GM23338 (cell line): Measurements from ENCODE around the gene ZGPAT. TPM values are rescaled to one million over a fixed set of nuclear protein-coding genes. Genes with fewer than 3 reads are reported as not detected.

Experiments used
- ATAC-seq: fragments of 200-7000 bp; cut with Tn5 transposase; 3 replicates; pipeline ENCODE4 v1.9.1; 2020
- DNase-seq: peaks from one replicate; pipeline ENCODE4 v3.0.0-alpha.2; 2015; ENCODE audit warnings: low spot score
- H2AFZ ChIP-seq: fragments of 200-600 bp; sonication (generic); 2 replicates; pipeline ENCODE4 v1.8.0; 2016; ENCODE audit warnings: antibody characterized with exemption, mild to moderate bottlenecking, moderate library complexity
- H3F3A ChIP-seq: fragments of 200-600 bp; sonication (generic); replicated peaks from 2 replicates; pipeline ENCODE4 v1.8.0; 2017; ENCODE audit warnings: antibody characterized with exemption, mixed run types, low read depth
- H3K27ac ChIP-seq: fragments of 200-600 bp; sonication (generic); 2 replicates; pipeline ENCODE4 v1.6.1; 2016; ENCODE audit warnings: low read depth
- H3K27me3 ChIP-seq: fragments of 200-600 bp; sonication (generic); 2 replicates; pipeline ENCODE4 v1.8.0; 2016; ENCODE audit warnings: mild to moderate bottlenecking, mixed run types, moderate library complexity; ENCODE audit not compliant: insufficient read depth
- H3K36me3 ChIP-seq: fragments of 200-600 bp; sonication (generic); 2 replicates; pipeline ENCODE4 v1.8.0; 2016; ENCODE audit warnings: mild to moderate bottlenecking; ENCODE audit not compliant: insufficient read depth
- H3K4me1 ChIP-seq: fragments of 200-600 bp; sonication (generic); 2 replicates; pipeline ENCODE4 v1.8.0; 2016; ENCODE audit warnings: mild to moderate bottlenecking, moderate library complexity; ENCODE audit not compliant: insufficient read depth
- H3K4me2 ChIP-seq: fragments of 200-600 bp; sonication (generic); 2 replicates; pipeline ENCODE4 v1.7.1; 2017; ENCODE audit warnings: mixed run types
- H3K4me3 ChIP-seq: fragments of 200-600 bp; sonication (generic); 2 replicates; pipeline ENCODE4 v1.6.1; 2016; ENCODE audit warnings: mixed run types
- H3K79me2 ChIP-seq: fragments of 200-600 bp; sonication (generic); replicated peaks from 2 replicates; pipeline ENCODE4 v1.8.0; 2017; ENCODE audit warnings: mild to moderate bottlenecking; ENCODE audit not compliant: insufficient read depth
- H3K9me2 ChIP-seq: fragments of 200-600 bp; sonication (generic); 2 replicates; pipeline ENCODE4 v1.8.0; 2017; ENCODE audit not compliant: insufficient read depth
- H4K20me1 ChIP-seq: fragments of 200-600 bp; sonication (generic); replicated peaks from 2 replicates; pipeline ENCODE4 v1.8.0; 2017; ENCODE audit warnings: mild to moderate bottlenecking; ENCODE audit not compliant: insufficient read depth
- H3K27ac Mint-ChIP-seq: 2 replicates; pipeline ENCODE4 v1.8.0; 2020; ENCODE audit warnings: inconsistent platforms, mild to moderate bottlenecking, moderate library complexity, mixed read lengths
- H3K27me3 Mint-ChIP-seq: 3 replicates; pipeline ENCODE4 v1.8.0; 2022; ENCODE audit warnings: low read depth, mild to moderate bottlenecking, moderate library complexity, mixed read lengths, inconsistent platforms; ENCODE audit not compliant: insufficient read depth, poor library complexity
- H3K36me3 Mint-ChIP-seq: 3 replicates; pipeline ENCODE4 v1.8.0; 2021; ENCODE audit warnings: low read depth, mild to moderate bottlenecking, inconsistent platforms, moderate library complexity, mixed read lengths
- H3K4me1 Mint-ChIP-seq: 3 replicates; pipeline ENCODE4 v1.8.0; 2020; ENCODE audit warnings: mild to moderate bottlenecking, inconsistent platforms, mixed read lengths
- H3K4me3 Mint-ChIP-seq: 3 replicates; pipeline ENCODE4 v1.8.0; 2021; ENCODE audit warnings: moderate library complexity, mild to moderate bottlenecking, inconsistent platforms, mixed read lengths
- H3K9me3 Mint-ChIP-seq: 3 replicates; pipeline ENCODE4 v1.8.0; 2020; ENCODE audit warnings: moderate library complexity, mild to moderate bottlenecking, inconsistent platforms, mixed read lengths
- CREB1 ChIP-seq: fragments of 250-450 bp; sonication (Bioruptor Pico); IDR thresholded peaks from 2 replicates; pipeline ENCODE4 v1.5.0; 2020; ENCODE audit warnings: low read depth, mild to moderate bottlenecking, moderate library complexity
- EZH2phosphoT487 ChIP-seq: fragments of 200-600 bp; sonication (generic); IDR thresholded peaks from one replicate; pipeline ENCODE4 v1.8.1; 2018; ENCODE audit warnings: antibody characterized with exemption; ENCODE audit not compliant: unreplicated experiment
- POLR2AphosphoS5 ChIP-seq: IDR thresholded peaks from 2 replicates; pipeline ENCODE4 v1.6.1; 2016; ENCODE audit warnings: antibody characterized with exemption, low read depth
- STAT1 ChIP-seq: IDR thresholded peaks from one replicate; pipeline ENCODE4 v1.6.1; 2016; ENCODE audit warnings: antibody characterized with exemption; ENCODE audit not compliant: unreplicated experiment
- polyA plus RNA-seq: library from polyadenylated mRNA; unstranded; fragments of >200 nt; fragmentation: Nextera tagmentation; extraction: Ambion mirVana; gene quantifications from 2 replicates; pipeline ENCODE4 v1.2.1, GENCODE V29; 2016
- total RNA-seq: library from RNA; depleted of rRNA; stranded (reverse); fragments of >200 nt; shearing (Covaris generic); gene quantifications from 2 replicates; pipeline ENCODE4 v1.2.3, GENCODE V29; 2014
- TF ChIP-seq, protein P1 (sequence below): IDR thresholded peaks from one replicate; pipeline ENCODE4 v1.6.1; 2018; ENCODE audit warnings: antibody characterized with exemption; ENCODE audit not compliant: unreplicated experiment
- TF ChIP-seq, protein P2 (sequence below): IDR thresholded peaks from 2 replicates; pipeline ENCODE4 v1.6.1; 2016; ENCODE audit warnings: antibody characterized with exemption
- TF ChIP-seq, protein P3 (sequence below), 2 experiments: fragments of 200-600 bp in 1 of 2; sonication (generic) in 1 of 2; conservative IDR thresholded peaks; 2 replicates each; pipeline versions ENCODE4 v1.5.1 to v1.6.1; 2016 to 2017; ENCODE audit warnings: antibody characterized with exemption in 2 of 2, low read depth in 2 of 2, mild to moderate bottlenecking in 2 of 2, moderate library complexity in 1 of 2

Gene ZGPAT
- total and polyA plus RNA-seq, 2 experiments from 2014 or later, result 25.0 to 39.2 TPM

DNA sequence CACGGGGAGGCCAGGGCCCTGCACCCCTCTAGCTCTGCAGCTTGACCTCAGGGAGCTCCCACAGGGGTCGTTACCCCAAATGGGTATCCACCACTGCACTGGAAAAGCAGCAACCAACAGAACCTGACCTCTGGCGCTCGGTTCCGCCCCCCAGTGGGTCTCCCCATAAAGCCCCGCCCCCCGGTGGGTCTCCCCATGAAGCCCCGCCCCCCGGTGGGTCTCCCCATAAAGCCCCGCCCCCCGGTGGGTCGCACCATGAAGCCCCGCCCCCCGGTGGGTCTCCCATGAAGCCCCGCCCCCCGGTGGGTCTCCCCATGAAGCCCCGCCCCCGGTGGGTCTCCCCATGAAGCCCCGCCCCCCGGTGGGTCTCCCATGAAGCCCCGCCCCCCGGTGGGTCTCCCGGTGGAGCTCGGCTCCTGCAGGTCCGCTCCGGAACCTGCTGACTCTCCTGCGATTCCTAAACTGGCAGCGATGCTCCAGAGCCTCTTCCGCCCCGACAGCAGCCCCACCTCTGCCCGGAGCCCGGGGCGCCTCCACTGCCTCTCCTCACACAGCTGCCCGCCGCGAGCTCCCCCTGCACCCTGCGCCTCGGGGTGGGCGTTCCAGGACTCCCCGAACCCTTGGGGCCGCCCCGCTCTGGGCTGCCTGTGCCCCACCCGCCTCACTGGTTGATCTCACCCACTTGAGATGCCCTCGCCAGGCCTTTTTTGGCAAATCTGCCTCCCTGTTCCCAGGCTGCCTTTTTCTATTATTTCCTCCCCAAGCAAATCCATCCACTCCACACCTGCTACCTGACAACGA is 43.8 kb downstream of the ZGPAT start:
- H3K27me3 ChIP-seq, result no peaks in the 10 kb centered on the region
- H3K36me3 ChIP-seq, result no peaks in the 10 kb centered on the region
- no peaks in the 10 kb centered on the region for H4K20me1 ChIP-seq
- H3K27ac ChIP-seq, result peak overlapping the region; percentile 59; the same call in 1 of the 2 replicates
- peaks cover 19% of the 10 kb centered on the region for H3F3A ChIP-seq
- peaks cover 4% of the 10 kb centered on the region; the same call in 1 of the 2 replicates for H3K4me1 ChIP-seq
- H3K4me3 ChIP-seq, result no peak overlapping the region
- peak overlapping the region; percentile 64 for H3K4me2 ChIP-seq
- no peaks in the 10 kb centered on the region; the same call in 2 of the 3 replicates for H3K36me3 Mint-ChIP-seq
- ATAC-seq (peak; percentile 28), DNase-seq (peak; percentile 61)
- H3K27me3 Mint-ChIP-seq, result peaks cover 5% of the 10 kb centered on the region
- H3K4me1 Mint-ChIP-seq, result peaks cover 13% of the 10 kb centered on the region
- no peak overlapping the region for H3K4me3 Mint-ChIP-seq
- peak overlapping the region; percentile 44; the same call in 1 of the 2 replicates for H3K27ac Mint-ChIP-seq
- TF ChIP-seq STAT1, result no peak
- TF ChIP-seq, protein P1, sequence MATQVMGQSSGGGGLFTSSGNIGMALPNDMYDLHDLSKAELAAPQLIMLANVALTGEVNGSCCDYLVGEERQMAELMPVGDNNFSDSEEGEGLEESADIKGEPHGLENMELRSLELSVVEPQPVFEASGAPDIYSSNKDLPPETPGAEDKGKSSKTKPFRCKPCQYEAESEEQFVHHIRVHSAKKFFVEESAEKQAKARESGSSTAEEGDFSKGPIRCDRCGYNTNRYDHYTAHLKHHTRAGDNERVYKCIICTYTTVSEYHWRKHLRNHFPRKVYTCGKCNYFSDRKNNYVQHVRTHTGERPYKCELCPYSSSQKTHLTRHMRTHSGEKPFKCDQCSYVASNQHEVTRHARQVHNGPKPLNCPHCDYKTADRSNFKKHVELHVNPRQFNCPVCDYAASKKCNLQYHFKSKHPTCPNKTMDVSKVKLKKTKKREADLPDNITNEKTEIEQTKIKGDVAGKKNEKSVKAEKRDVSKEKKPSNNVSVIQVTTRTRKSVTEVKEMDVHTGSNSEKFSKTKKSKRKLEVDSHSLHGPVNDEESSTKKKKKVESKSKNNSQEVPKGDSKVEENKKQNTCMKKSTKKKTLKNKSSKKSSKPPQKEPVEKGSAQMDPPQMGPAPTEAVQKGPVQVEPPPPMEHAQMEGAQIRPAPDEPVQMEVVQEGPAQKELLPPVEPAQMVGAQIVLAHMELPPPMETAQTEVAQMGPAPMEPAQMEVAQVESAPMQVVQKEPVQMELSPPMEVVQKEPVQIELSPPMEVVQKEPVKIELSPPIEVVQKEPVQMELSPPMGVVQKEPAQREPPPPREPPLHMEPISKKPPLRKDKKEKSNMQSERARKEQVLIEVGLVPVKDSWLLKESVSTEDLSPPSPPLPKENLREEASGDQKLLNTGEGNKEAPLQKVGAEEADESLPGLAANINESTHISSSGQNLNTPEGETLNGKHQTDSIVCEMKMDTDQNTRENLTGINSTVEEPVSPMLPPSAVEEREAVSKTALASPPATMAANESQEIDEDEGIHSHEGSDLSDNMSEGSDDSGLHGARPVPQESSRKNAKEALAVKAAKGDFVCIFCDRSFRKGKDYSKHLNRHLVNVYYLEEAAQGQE, result no peak
- TF ChIP-seq POLR2AphosphoS5, result no peak
- no peak for TF ChIP-seq CREB1 (CRISPR knock-in tag)
- TF ChIP-seq EZH2phosphoT487, result no peak
- TF ChIP-seq, protein P2, sequence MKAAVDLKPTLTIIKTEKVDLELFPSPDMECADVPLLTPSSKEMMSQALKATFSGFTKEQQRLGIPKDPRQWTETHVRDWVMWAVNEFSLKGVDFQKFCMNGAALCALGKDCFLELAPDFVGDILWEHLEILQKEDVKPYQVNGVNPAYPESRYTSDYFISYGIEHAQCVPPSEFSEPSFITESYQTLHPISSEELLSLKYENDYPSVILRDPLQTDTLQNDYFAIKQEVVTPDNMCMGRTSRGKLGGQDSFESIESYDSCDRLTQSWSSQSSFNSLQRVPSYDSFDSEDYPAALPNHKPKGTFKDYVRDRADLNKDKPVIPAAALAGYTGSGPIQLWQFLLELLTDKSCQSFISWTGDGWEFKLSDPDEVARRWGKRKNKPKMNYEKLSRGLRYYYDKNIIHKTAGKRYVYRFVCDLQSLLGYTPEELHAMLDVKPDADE, result no peak
- no peak overlapping the region for H2AFZ ChIP-seq
- no peaks in the 10 kb centered on the region for H3K79me2 ChIP-seq
- no peaks in the 10 kb centered on the region for H3K9me3 Mint-ChIP-seq
- H3K9me2 ChIP-seq, result no peaks in the 10 kb centered on the region

DNA sequence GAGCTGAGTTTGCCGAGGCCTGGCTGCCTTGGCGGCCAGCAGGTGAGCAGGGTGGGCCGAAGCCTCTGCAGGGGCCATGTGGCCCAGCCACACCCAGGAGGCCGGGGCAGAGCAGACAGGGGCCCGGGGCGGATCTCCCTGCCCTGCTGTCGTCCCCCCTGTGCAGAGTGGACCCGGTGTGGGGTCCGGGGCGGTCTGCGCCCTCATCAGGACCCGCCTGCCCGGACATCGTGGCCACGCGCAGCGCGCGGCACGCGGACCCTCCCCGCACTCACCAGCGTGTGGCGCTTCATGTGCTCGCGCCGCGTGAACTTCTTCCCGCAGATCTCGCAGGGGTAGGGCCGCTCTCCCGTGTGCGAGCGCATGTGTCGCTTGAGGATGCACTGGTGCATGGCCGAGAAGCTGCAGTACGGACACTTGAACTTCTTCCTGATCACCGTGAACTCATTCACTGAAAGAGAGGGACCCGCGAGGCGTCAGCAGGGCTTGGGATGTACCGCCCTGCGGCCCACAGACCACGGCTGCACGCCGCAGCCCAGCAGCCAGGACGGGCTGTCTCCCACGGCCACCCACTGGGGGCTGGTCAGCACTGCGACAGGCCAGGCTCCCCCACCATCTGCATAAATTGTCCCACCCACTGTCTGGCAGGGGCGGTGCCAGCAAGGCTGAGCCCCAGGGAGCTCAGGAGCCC is 44.7 kb downstream of the ZGPAT start:
- H3K9me3 Mint-ChIP-seq, result no peaks in the 10 kb centered on the region
- Histone ChIP-seq H3K36me3 (no peaks in the 10 kb centered on the region), H3K9me2 (no peaks in the 10 kb centered on the region), H3K27ac (no peak overlapping the region), H3K4me1 (peaks cover 4% of the 10 kb centered on the region; the same call in 1 of the 2 replicates), H3K4me3 (no peak overlapping the region), H3K79me2 (no peaks in the 10 kb centered on the region), H2AFZ (no peak overlapping the region), H4K20me1 (no peaks in the 10 kb centered on the region), H3K4me2 (peak overlapping the region; percentile 32; the same call in 1 of the 2 replicates), H3K27me3 (no peaks in the 10 kb centered on the region), H3F3A (peaks cover 19% of the 10 kb centered on the region)
- peaks cover 13% of the 10 kb centered on the region for H3K4me1 Mint-ChIP-seq
- ATAC-seq (peak; percentile 51), DNase-seq (peak; percentile 62)
- peaks cover 5% of the 10 kb centered on the region for H3K27me3 Mint-ChIP-seq
- H3K4me3 Mint-ChIP-seq, result no peak overlapping the region
- H3K27ac Mint-ChIP-seq, result no peak overlapping the region
- H3K36me3 Mint-ChIP-seq, result no peaks in the 10 kb centered on the region; the same call in 2 of the 3 replicates
- TF ChIP-seq, protein P1, result no peak
- TF ChIP-seq, protein P3, sequence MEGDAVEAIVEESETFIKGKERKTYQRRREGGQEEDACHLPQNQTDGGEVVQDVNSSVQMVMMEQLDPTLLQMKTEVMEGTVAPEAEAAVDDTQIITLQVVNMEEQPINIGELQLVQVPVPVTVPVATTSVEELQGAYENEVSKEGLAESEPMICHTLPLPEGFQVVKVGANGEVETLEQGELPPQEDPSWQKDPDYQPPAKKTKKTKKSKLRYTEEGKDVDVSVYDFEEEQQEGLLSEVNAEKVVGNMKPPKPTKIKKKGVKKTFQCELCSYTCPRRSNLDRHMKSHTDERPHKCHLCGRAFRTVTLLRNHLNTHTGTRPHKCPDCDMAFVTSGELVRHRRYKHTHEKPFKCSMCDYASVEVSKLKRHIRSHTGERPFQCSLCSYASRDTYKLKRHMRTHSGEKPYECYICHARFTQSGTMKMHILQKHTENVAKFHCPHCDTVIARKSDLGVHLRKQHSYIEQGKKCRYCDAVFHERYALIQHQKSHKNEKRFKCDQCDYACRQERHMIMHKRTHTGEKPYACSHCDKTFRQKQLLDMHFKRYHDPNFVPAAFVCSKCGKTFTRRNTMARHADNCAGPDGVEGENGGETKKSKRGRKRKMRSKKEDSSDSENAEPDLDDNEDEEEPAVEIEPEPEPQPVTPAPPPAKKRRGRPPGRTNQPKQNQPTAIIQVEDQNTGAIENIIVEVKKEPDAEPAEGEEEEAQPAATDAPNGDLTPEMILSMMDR (conservative IDR thresholded peaks at IDR 0.05; ENCODE audit: low read depth in 2 of 2), result peak; percentile 28 to 49
